WTC11 (cell line): ENCODE data around the gene MIB2. TPM values are rescaled to one million over a fixed set of nuclear protein-coding genes. Genes with fewer than 3 reads are reported as not detected.
"Not testable (repeated sequence)": the region's sequence is repeated elsewhere in the genome, so short reads cannot be mapped to it uniquely, and the experiment has no call there.

Experiments
- ATAC-seq: fragments of 200-7000 bp; cut with Tn5 transposase; 2 replicates; pipeline ENCODE4 v1.10.0; 2021; ENCODE audit warnings: mild to moderate bottlenecking, moderate library complexity
- CTCF ChIA-PET: fragments of 300-600 bp; sonication (Branson Sonifier 250); formaldehyde crosslinking; loops from one replicate; lab custom pipeline; 2021; ENCODE audit warnings: antibody characterized with exemption; lab: Charles Lee
- POLR2A ChIA-PET: fragments of 350-600 bp; sonication (Branson Sonifier 250); formaldehyde crosslinking; loops from one replicate; lab custom pipeline; 2021; ENCODE audit warnings: antibody characterized with exemption; lab: Charles Lee
- DNase-seq: peaks from one replicate; pipeline ENCODE4 v3.0.0; 2021; ENCODE audit warnings: low spot score
- H3K27ac Mint-ChIP-seq: 2 replicates; pipeline ENCODE4 v1.8.0; 2021; ENCODE audit warnings: mixed read lengths
- H3K27me3 Mint-ChIP-seq: 2 replicates; pipeline ENCODE4 v1.8.0; 2021; ENCODE audit warnings: low read depth, mild to moderate bottlenecking, moderate library complexity, mixed read lengths
- H3K36me3 Mint-ChIP-seq: 2 replicates; pipeline ENCODE4 v1.8.0; 2021; ENCODE audit warnings: mixed read lengths
- H3K4me1 Mint-ChIP-seq: 2 replicates; pipeline ENCODE4 v1.8.0; 2022; ENCODE audit warnings: mixed read lengths
- H3K4me3 Mint-ChIP-seq: 2 replicates; pipeline ENCODE4 v1.8.0; 2021; ENCODE audit warnings: mild to moderate bottlenecking, moderate library complexity, mixed read lengths
- H3K9me3 Mint-ChIP-seq: 2 replicates; pipeline ENCODE4 v1.8.0; 2021; ENCODE audit warnings: mixed read lengths
- AFF4 ChIP-seq: sonication (generic); formaldehyde crosslinking; IDR thresholded peaks from 2 replicates; pipeline ENCODE4 v1.8.1; 2023; ENCODE audit warnings: mild to moderate bottlenecking, missing genetic modification reagents, borderline replicate concordance
- CBFB ChIP-seq: sonication (generic); formaldehyde crosslinking; IDR thresholded peaks from 2 replicates; pipeline ENCODE4 v1.8.1; 2022; ENCODE audit warnings: mild to moderate bottlenecking, low read depth, missing genetic modification reagents
- CTCF ChIP-seq: fragments of 200-600 bp; IDR thresholded peaks from 2 replicates; pipeline ENCODE4 v1.8.0; 2022; ENCODE audit warnings: antibody characterized with exemption
- GRHL2 ChIP-seq: fragments of 250-450 bp; sonication (Bioruptor Pico); IDR thresholded peaks from 2 replicates; pipeline ENCODE4 v1.8.0; 2022; ENCODE audit warnings: mild to moderate bottlenecking, moderate library complexity; ENCODE audit not compliant: insufficient replicate concordance, severe bottlenecking
- IRF1 ChIP-seq: sonication (generic); formaldehyde crosslinking; IDR thresholded peaks from 2 replicates; pipeline ENCODE4 v1.8.0; 2023; ENCODE audit warnings: missing genetic modification reagents
- KAT7 ChIP-seq: sonication (generic); formaldehyde crosslinking; IDR thresholded peaks from 2 replicates; pipeline ENCODE4 v1.8.1; 2023; ENCODE audit warnings: missing genetic modification reagents, mild to moderate bottlenecking, borderline replicate concordance
- NFE2L1 ChIP-seq: sonication (generic); formaldehyde crosslinking; IDR thresholded peaks from 2 replicates; pipeline ENCODE4 v1.8.1; 2023; ENCODE audit warnings: missing genetic modification reagents
- SMAD3 ChIP-seq: sonication (generic); formaldehyde crosslinking; IDR thresholded peaks from 2 replicates; pipeline ENCODE4 v1.8.0; 2022; ENCODE audit warnings: missing genetic modification reagents, mild to moderate bottlenecking, borderline replicate concordance
- SMAD4 ChIP-seq: sonication (generic); formaldehyde crosslinking; IDR thresholded peaks from 2 replicates; pipeline ENCODE4 v1.8.0; 2022; ENCODE audit warnings: mild to moderate bottlenecking, missing genetic modification reagents
- TCF7 ChIP-seq: sonication (generic); formaldehyde crosslinking; IDR thresholded peaks from 2 replicates; pipeline ENCODE4 v1.8.0; 2022; ENCODE audit warnings: mild to moderate bottlenecking, low read depth, missing genetic modification reagents, moderate library complexity
- USF2 ChIP-seq: sonication (generic); formaldehyde crosslinking; IDR thresholded peaks from 2 replicates; pipeline ENCODE4 v1.8.1; 2023; ENCODE audit warnings: mild to moderate bottlenecking, missing genetic modification reagents, moderate library complexity
- ZNF416 ChIP-seq: fragments of 250-450 bp; sonication (Bioruptor Pico); IDR thresholded peaks from 2 replicates; pipeline ENCODE4 v1.9.0; 2021; ENCODE audit warnings: mild to moderate bottlenecking, inconsistent platforms
- ZNF512 ChIP-seq: sonication (generic); formaldehyde crosslinking; IDR thresholded peaks from 2 replicates; pipeline ENCODE4 v1.8.1; 2022; ENCODE audit warnings: missing genetic modification reagents, borderline replicate concordance
- total RNA-seq: library from RNA; stranded (reverse); gene quantifications from 3 replicates; pipeline ENCODE4 v1.2.3, GENCODE V29; 2021

MIB2 gene
- total RNA-seq, 1 experiment from 2014 or later: 90.6 TPM

- CTCF ChIA-PET: interaction anchor here (0.7 to 1.1 kb wide), 2 partner anchors 9 to 25 kb away, joined by 3 to 4 read pairs; no protein-coding TSS in a partner anchor
- no peak overlapping the region for H3K4me3 Mint-ChIP-seq
- no peaks in the 10 kb centered on the region for H3K36me3 Mint-ChIP-seq
- POLR2A ChIA-PET: interaction anchor here (0.7 kb wide), 1 partner anchor 201 kb away, joined by 3 read pairs; no protein-coding TSS in a partner anchor
- ATAC-seq (0 out of 2 replicates have a peak, but pooled peaks have one; percentile 3), DNase-seq (no peak)
- peaks cover 18% of the 10 kb centered on the region for H3K27me3 Mint-ChIP-seq
- H3K4me1 Mint-ChIP-seq: peaks cover 10% of the 10 kb centered on the region; the same call in 1 of the 2 replicates
- no peak overlapping the region for H3K27ac Mint-ChIP-seq
- no peaks in the 10 kb centered on the region for H3K9me3 Mint-ChIP-seq
- no peak for TF ChIP-seq AFF4 (CRISPR knock-in tag)
- no peak for TF ChIP-seq TCF7 (CRISPR knock-in tag)
- no peak for TF ChIP-seq NFE2L1
These were observed 20.6 kb upstream of the MIB2 start for GRCh38 chr1:1594602-1595260.

GRCh38 chr1:1595341-1595740, 20.0 kb upstream of the MIB2 start:
- H3K9me3 Mint-ChIP-seq, H3K4me3 Mint-ChIP-seq, H3K36me3 Mint-ChIP-seq, ATAC-seq, POLR2A ChIA-PET, H3K27ac Mint-ChIP-seq, CTCF ChIA-PET, DNase-seq: not testable (repeated sequence)
- Mint-ChIP-seq H3K4me1 (peaks cover 10% of the 10 kb centered on the region; the same call in 1 of the 2 replicates), H3K27me3 (peaks cover 19% of the 10 kb centered on the region)

GRCh38 chr1:1596493-1597274, 18.6 kb upstream of the MIB2 start:
- Mint-ChIP-seq H3K27me3 (peaks cover 25% of the 10 kb centered on the region), H3K36me3 (no peaks in the 10 kb centered on the region), H3K9me3 (no peaks in the 10 kb centered on the region), H3K27ac (no peak overlapping the region), H3K4me1 (peaks cover 10% of the 10 kb centered on the region; the same call in 1 of the 2 replicates), H3K4me3 (no peak overlapping the region)
- no peak for DNase-seq
- TF ChIP-seq SMAD4 (CRISPR knock-in tag): no peak
- no peak for TF ChIP-seq ZNF512 (CRISPR knock-in tag)
- TF ChIP-seq CBFB (CRISPR knock-in tag): no peak
- no peak for ATAC-seq
- CTCF ChIA-PET: interaction anchor here (0.6 to 3.3 kb wide), 7 partner anchors 10 to 92 kb away, joined by 3 to 13 read pairs (median 3); partner anchors contain the start of gene MIB2
- POLR2A ChIA-PET: interaction anchor here (0.7 kb wide), 1 partner anchor 25 kb away, joined by 3 read pairs; no protein-coding TSS in a partner anchor

GRCh38 chr1:1597275-1597930, 17.9 kb upstream of the MIB2 start:
- H3K27me3 Mint-ChIP-seq: peaks cover 25% of the 10 kb centered on the region
- H3K4me1 Mint-ChIP-seq: peaks cover 10% of the 10 kb centered on the region; the same call in 1 of the 2 replicates
- ATAC-seq (peak; percentile 66), DNase-seq (peak; percentile 57)
- ChIA-PET CTCF (interaction anchor here (0.6 to 3.3 kb wide), 6 partner anchors 11 to 46 kb away, joined by 3 to 13 read pairs (median 4); partner anchors contain the start of gene MIB2), POLR2A (interaction anchor here (0.7 kb wide), 1 partner anchor 26 kb away, joined by 3 read pairs; no protein-coding TSS in a partner anchor)
- H3K36me3 Mint-ChIP-seq: no peaks in the 10 kb centered on the region
- H3K9me3 Mint-ChIP-seq: no peaks in the 10 kb centered on the region
- H3K27ac Mint-ChIP-seq: no peak overlapping the region
- peak overlapping the region; percentile 33 for H3K4me3 Mint-ChIP-seq
- no peak for TF ChIP-seq IRF1
- TF ChIP-seq USF2 (CRISPR knock-in tag): no peak
- no peak for TF ChIP-seq GRHL2 (CRISPR knock-in tag)
- TF ChIP-seq KAT7 (CRISPR knock-in tag): no peak
- TF ChIP-seq CTCF: no peak
- no peak for TF ChIP-seq SMAD3 (CRISPR knock-in tag)
- no peak for TF ChIP-seq NFE2L1
- no peak for TF ChIP-seq ZNF416 (CRISPR knock-in tag)
